ENCODE results near the gene KCNN4.
"Not testable (repeated sequence)": the region's sequence is repeated elsewhere in the genome, so short reads cannot be mapped to it uniquely, and the experiment has no call there.

The KCNN4 gene

GRCh38 chr19:43774103-43774939 lies 6.5 kb downstream of the KCNN4 start:
- DNase-seq = no peak

GRCh38 chr19:43773725-43774102 lies 7.1 kb downstream of the KCNN4 start:
- DNase-seq = no peak

GRCh38 chr19:43769256-43769655 lies 11.5 kb downstream of the KCNN4 start:
- no peak for DNase-seq

- DNase-seq = no peak
These were observed 12.3 kb downstream of the KCNN4 start for GRCh38 chr19:43768273-43769050.

- no peak for DNase-seq
These were observed 13.0 kb downstream of the KCNN4 start for GRCh38 chr19:43767818-43768217.

GRCh38 chr19:43767316-43767715 lies 13.5 kb downstream of the KCNN4 start:
- DNase-seq = no peak

GRCh38 chr19:43766755-43767043 lies 14.1 kb downstream of the KCNN4 start:
- DNase-seq = no peak

GRCh38 chr19:43765109-43765876 lies 15.5 kb downstream of the KCNN4 start:
- DNase-seq = peak; percentile 70 to 75

- DNase-seq = not testable (repeated sequence)
These were observed 16.1 kb downstream of the KCNN4 start for GRCh38 chr19:43764684-43765083.

GRCh38 chr19:43763473-43763939 lies 17.3 kb downstream of the KCNN4 start:
- no peak for DNase-seq

- no peak for DNase-seq
These were observed 18.0 kb downstream of the KCNN4 start for GRCh38 chr19:43762814-43763213.

- DNase-seq = no peak
These were observed 19.8 kb downstream of the KCNN4 start for GRCh38 chr19:43760941-43761340.

GRCh38 chr19:43759515-43759914 lies 21.3 kb downstream of the KCNN4 start:
- no peak for DNase-seq

- peak; percentile 76 for DNase-seq
These were observed 25.4 kb downstream of the KCNN4 start for GRCh38 chr19:43755256-43755801.

- peak; percentile 96 to 98 for DNase-seq
These were observed 26.1 kb downstream of the KCNN4 start, which contains the start of gene SMG9 for GRCh38 chr19:43754503-43755255. Gene SMG9 (minus strand): TSS chr19:43754962. CDS start chr19:43750741, 4,221 bp downstream.

GRCh38 chr19:43754253-43754502 lies 26.6 kb downstream of the KCNN4 start:
- peak in 1 of 2 donors; percentile 86 for DNase-seq

- no peak for DNase-seq
These were observed 28.4 kb downstream of the KCNN4 start for GRCh38 chr19:43752287-43752875.

GRCh38 chr19:43751466-43752220 lies 29.1 kb downstream of the KCNN4 start:
- DNase-seq = no peak

GRCh38 chr19:43749898-43750297 lies 30.9 kb downstream of the KCNN4 start:
- no peak for DNase-seq

- no peak for DNase-seq
These were observed 31.6 kb downstream of the KCNN4 start for GRCh38 chr19:43749152-43749551.

- no peak for DNase-seq
These were observed 32.1 kb downstream of the KCNN4 start for GRCh38 chr19:43748685-43749084.

Measured in stimulated activated CD4-positive, alpha-beta T cell treated with anti-CD3 and anti-CD28 coated beads, Interleukin-2, amount 100 ng/mL, for 48 hours (primary cell).